ENCODE measurements around the gene SWT1.
A peak's percentile ranks its signal among the peaks of the same experiment; 100 is the strongest.

The SWT1 gene

GRCh38 chr1:185284533-185285276, 127.7 kb downstream of the SWT1 start:
- no peak for TF ChIP-seq POU6F1 (CRISPR knock-in tag; IDR thresholded peaks at IDR 0.05; ENCODE audit: borderline replicate concordance, low read depth)
- no peak for TF ChIP-seq RARB (CRISPR knock-in tag; IDR thresholded peaks at IDR 0.05)
- TF ChIP-seq ISL1 (CRISPR knock-in tag; IDR thresholded peaks at IDR 0.05) = no peak
- TF ChIP-seq TSHZ2 (CRISPR knock-in tag; IDR thresholded peaks at IDR 0.05) = no peak
- TF ChIP-seq CSDC2 (CRISPR knock-in tag; IDR thresholded peaks at IDR 0.05) = no peak
- no peak for TF ChIP-seq ESRRG (CRISPR knock-in tag; IDR thresholded peaks at IDR 0.05)
- ATAC-seq = peak; percentile 55

GRCh38 chr1:185287451-185287850, 130.5 kb downstream of the SWT1 start:
- no peak for ATAC-seq
- no peak for TF ChIP-seq ZC3H10 (CRISPR knock-in tag; IDR thresholded peaks at IDR 0.05)
- TF ChIP-seq CSRNP3 (CRISPR knock-in tag; IDR thresholded peaks at IDR 0.05) = no peak
- no peak for TF ChIP-seq ZFP3 (CRISPR knock-in tag; IDR thresholded peaks at IDR 0.05)
- no peak for TF ChIP-seq OSR1 (CRISPR knock-in tag; IDR thresholded peaks at IDR 0.05)
- TF ChIP-seq POU6F1 (CRISPR knock-in tag; IDR thresholded peaks at IDR 0.05; ENCODE audit: borderline replicate concordance, low read depth) = no peak
- TF ChIP-seq PPARA (CRISPR knock-in tag; IDR thresholded peaks at IDR 0.05; ENCODE audit: borderline replicate concordance) = no peak
- no peak for TF ChIP-seq RARB (CRISPR knock-in tag; IDR thresholded peaks at IDR 0.05)
- no peak for TF ChIP-seq CREB5 (CRISPR knock-in tag; IDR thresholded peaks at IDR 0.05; ENCODE audit: low read depth)
- no peak for TF ChIP-seq SNAI2 (CRISPR knock-in tag; IDR thresholded peaks at IDR 0.05)
- no peak for TF ChIP-seq ARNTL (CRISPR knock-in tag; IDR thresholded peaks at IDR 0.05; ENCODE audit: borderline replicate concordance, low read depth)
- no peak for TF ChIP-seq GLIS3 (CRISPR knock-in tag; IDR thresholded peaks at IDR 0.05)
- no peak for TF ChIP-seq BACH2 (CRISPR knock-in tag; IDR thresholded peaks at IDR 0.05; ENCODE audit: borderline replicate concordance)
- no peak for TF ChIP-seq ZNF70 (CRISPR knock-in tag; IDR thresholded peaks at IDR 0.05)
- TF ChIP-seq ZNF8 (CRISPR knock-in tag; IDR thresholded peaks at IDR 0.05) = no peak
- TF ChIP-seq, protein P1, sequence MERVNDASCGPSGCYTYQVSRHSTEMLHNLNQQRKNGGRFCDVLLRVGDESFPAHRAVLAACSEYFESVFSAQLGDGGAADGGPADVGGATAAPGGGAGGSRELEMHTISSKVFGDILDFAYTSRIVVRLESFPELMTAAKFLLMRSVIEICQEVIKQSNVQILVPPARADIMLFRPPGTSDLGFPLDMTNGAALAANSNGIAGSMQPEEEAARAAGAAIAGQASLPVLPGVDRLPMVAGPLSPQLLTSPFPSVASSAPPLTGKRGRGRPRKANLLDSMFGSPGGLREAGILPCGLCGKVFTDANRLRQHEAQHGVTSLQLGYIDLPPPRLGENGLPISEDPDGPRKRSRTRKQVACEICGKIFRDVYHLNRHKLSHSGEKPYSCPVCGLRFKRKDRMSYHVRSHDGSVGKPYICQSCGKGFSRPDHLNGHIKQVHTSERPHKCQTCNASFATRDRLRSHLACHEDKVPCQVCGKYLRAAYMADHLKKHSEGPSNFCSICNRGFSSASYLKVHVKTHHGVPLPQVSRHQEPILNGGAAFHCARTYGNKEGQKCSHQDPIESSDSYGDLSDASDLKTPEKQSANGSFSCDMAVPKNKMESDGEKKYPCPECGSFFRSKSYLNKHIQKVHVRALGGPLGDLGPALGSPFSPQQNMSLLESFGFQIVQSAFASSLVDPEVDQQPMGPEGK (CRISPR knock-in tag; IDR thresholded peaks at IDR 0.05; ENCODE audit: borderline replicate concordance) = no peak
- no peak for TF ChIP-seq TCF4 (CRISPR knock-in tag; IDR thresholded peaks at IDR 0.05; ENCODE audit: borderline replicate concordance)
- no peak for TF ChIP-seq ESRRG (CRISPR knock-in tag; IDR thresholded peaks at IDR 0.05)

Data from SK-N-SH treated with all-trans-retinoic acid at 6 μM for 48 hours (cell line).